Activated naive CD4-positive, alpha-beta T cell (primary cell): ENCODE data around the gene RHOF.
"Not testable (repeated sequence)": the region's sequence is repeated elsewhere in the genome, so short reads cannot be mapped to it uniquely, and the experiment has no call there.

ENCODE experiments used
- DNase-seq, 4 experiments: peaks; one replicate each; lab custom pipeline; 2025; lab: John Stamatoyannopoulos, UW

The RHOF gene

DNA sequence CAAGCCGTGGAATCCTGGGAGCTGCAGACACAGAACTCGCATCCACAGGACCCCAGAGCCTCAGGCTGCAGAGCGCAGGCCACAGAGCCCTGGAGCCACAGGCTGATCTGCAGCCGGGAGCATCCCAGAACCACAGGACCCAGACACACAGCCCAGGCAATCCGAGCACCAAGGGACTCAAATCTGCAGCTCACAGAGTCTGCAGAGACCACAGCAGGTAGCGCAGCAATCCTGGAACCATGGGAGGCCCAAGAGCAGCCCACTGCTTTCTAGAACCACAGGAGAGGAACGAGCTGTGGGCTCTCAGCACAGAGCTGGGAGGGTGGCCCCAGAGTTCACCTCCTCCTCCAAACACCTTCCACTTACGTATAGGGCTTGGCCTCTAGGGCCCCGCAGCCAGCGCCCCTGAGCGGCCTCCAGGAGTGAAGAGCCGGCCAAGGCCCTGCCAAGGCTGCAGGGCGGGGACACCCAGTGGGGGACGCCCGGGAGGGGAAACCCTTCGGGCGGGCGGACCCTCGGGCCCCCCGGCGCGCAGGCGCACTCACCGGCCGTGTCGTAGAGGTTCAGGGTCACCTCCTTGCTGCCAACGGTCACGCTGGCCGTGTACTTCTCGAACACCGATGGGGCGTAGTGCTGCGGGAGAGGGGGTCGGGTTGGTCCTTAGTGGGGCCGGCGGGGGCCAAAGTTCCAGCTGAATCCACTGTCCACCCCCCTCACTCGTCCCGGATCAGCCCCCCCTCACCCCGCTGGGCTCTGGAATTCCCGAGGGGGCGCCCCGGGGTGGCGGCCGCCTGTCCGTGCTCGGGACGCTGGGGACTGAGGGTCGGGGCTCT, 665 bp downstream of the RHOF start:
- peak in 3 of 4 experiments; percentile 22 to 41 (median 29) for DNase-seq

DNA sequence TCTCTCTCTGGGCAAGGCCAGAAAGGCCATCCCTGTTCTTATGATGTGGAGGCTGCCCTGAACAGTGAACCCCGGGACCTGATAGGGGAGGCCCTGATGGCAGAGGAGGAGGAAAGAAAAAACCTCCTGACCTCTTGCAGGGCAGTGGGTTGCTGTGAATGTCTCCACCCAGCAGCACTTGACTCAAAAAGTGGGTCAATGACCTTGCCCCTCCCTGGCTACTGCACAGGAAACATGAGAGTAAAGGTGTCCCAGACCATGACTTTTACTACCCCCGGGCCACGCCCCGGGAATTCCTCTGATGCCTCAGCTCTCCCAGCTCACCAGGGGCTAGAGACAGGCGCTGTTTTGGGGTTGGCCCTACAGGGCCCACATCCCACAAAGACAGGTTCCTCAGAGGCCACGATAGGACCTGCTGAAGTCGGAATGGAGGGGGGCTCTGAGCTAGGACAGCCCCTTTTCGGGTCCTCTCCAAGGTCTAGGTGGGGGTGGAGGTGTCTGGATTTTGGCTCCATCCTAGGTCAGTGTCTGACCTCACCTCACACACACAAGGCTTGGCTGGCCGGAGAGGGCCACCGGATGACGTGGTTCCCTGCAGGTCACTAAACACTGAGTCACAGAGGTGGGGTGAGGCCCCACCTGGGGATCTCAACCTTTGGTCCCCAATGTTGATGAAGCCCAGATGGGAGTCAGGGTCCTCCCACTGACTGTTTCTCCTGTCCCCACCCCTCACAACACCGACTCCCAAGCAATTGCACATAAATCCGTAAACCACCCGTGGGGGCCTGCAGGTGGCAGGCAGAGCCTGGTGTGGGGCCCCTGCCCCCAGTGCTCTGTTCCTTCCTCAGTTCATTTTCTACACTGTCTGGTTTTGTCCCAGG, 1.6 kb downstream of the RHOF start:
- DNase-seq, result peak in 1 of 4 experiments; percentile 13

DNA sequence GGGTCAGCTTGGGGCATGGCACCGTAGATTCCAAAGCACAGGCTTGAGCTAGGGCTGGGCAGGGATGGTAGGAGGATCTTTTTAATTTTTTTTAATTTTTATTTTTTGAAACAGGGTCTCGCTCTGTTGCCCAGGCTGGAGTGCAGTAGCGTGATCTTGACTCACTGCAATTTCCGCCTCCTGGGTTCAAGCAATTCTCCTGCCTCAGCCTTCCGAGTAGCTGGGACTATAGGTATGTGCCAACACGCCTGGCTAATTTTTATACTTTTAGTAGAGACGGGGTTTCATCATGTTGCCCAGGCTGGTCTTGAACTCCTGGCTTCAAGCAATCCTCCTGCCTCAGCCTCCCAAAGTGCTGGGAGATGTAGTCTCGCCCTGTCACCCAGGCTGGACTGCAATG, 2.7 kb downstream of the RHOF start:
- not testable (repeated sequence) for DNase-seq

DNA sequence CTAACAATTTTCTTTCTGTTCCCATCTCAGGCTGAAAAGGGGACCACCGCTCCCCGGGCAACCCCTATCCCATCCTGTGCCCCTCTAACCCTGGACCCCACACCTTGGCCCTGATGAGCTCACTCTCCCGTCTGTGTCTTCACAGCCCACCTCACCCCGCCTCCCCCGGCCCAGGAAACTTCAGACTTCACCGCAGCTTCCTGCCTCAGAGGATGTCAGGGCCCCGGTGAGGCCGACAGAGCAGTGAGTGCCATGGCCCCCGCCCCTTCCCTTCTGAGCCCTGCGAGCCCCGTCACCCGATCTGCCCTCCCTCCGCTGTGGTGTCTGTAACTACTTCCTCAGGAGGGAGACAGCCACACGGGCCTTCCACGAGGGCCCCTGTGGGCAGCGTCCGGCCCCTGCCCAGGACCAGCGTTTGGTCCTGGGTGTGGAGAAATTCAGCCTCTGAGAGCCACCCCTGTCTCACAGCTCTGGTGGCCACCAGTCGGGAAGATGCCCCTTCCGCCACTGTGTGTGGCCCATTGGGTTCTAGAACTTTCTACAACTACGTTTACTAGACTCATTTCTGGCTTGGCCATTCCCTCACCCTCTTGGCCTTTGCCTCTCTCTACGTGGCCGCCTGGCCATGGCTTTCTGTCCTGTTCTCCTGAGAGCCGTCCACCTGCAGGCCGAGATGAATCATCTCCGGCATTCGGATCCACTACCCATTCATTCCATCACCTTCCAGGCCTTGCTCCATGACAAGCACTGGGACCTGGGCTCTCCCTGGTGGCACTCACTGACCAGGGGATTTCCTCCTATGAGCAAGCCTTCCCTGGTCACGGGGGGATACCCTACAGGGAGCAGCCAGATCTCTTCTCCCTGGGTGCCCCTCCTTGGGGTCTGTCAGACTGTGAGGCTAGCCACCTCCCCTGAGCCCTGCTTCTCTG, 3.4 kb downstream of the RHOF start:
- DNase-seq, result peak; percentile 79 to 92 (median 86)

DNA sequence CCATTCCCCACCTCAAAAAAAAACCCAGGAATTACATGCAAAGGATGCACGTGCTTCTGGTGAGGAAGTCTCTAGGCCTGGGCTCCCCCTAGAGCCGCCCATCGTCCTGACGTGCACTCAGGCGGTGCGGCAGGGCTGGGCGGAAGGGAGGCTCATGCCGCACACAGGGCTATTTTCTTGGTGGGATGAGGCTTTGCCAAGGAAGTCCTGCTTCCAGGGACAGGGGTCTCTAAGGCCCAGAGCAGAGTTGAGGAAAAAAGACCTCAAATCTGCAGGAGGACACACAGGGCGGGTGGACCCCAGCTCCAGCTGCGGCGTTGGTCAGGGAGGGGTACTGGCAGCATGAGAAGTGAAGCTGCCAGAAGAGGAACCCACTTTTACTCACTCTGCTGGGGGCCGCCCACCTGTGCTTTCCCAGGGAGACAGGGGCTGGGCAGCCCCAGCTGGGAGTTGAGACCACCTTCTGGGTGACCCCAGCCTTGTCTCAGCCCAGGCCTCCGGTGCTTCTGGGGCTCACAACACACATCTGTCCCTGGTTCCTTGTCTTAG, 4.2 kb downstream of the RHOF start:
- peak in 1 of 4 experiments; percentile 26 for DNase-seq

DNA sequence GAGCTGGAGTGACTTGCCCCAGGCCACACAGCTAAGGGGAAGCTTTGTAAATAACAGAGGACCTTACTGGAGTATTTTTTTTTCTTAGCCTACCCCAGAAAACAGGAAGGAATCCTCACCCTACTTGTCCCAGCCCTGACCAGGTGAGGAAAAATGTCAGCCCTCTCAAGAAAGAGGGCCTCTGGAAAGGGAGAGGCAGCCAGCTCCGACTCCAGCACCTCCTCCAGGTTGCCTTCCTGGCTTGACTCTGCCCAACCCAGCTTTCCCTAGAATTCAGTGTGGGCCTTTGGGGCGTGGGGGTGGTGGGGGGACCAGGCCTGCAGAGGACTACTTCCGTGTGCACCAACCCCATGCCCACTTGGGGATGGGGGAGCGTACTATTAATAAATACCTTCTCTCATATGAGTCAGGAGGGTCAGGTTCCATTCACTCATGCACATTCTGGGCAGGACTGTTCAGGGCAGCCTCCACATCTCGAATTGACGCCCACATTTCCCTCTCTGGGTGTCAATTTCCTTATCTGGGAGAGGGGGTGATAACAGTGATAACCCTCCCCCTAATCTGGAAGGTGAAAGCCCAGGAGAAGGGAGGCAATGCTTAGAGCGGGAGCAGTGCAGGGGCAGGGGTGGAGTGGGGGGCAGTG, 5.2 kb downstream of the RHOF start:
- DNase-seq, result no peak

DNA sequence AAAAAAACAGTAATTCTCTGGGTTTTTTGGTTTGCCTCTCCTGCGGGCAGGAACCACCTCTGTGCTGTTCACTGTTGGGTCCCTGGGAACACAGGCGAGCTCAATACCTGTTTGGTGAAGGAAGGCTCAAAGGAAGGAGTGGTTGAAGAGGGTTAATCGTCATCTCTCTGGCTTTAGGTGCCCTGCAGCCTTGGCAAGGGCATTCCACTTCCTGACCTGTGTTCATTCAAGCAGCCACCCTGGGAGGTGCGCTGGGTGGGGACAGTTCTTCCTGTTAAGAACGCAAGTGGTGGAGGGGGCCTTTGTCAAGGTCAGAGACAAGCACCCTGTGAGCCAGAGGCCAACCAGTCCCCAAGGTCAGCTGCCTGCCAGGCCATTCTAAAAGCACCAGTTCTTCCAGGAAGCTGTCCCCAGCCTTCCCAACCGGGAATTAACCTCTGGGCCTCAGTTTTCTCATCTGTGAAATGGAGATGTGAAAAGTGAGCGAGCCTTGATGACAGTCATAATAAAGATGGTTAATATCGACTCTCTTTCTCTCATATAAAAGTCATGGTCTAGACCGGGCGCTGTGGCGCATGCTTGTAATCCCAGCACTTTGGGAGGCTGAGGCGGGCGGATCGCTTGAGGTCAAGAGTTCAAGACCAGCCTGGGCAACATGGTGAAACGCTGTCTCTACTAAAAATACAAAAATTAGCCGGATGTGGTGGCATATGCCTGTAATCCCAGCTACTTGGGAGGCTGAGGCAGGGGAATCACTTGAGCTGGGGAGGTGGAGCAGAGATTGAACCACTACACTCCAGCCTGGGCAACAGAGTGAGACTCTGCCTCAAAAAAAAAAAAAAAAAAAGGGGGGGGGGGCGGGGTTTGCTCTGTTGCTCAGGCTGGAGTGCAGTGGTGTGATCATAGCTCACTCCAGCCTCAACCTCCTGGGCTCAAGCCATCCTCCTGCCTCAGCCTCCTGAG, 6.1 kb downstream of the RHOF start:
- peak in 2 of 4 experiments; percentile 31 to 43 for DNase-seq

DNA sequence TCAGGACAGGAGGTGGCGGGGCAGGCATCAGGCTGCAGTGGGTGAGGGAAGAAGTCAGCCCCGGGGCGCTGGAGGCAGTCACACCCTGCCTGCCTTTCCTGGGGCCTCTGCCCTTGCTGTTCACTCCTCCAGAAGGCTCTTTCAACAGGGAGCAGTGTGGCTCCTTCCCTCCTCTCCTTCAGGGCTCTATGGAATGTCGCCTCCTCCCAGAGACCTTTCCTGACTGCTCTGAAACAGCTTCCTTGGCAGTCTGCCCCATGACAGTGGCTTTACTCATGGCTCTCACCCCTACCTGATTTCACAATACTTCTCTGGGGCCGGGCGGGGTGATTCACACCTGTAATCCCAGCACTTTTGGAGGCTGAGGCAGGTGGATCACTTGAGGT, 7.1 kb downstream of the RHOF start:
- DNase-seq, result peak in 1 of 4 experiments; percentile 23

DNA sequence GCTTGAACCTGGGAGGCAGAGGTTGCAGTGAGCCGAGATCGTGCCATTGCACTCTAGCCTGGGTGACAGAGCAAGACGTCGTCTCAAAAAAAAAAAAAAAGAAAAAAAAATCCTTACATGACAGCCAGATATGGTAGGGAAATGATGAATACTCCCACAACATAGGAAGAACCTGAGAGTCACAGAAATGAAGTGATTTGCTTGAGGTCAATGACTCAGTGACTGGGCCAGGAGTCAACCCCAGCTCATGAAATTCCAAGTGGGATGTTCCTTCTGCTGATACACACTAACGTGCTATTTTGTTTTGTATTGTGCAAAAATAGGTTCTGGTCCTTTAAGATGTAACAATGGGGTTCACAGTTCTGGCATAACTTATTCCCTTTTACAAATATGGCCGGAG, 9.0 kb downstream of the RHOF start:
- no peak for DNase-seq

DNA sequence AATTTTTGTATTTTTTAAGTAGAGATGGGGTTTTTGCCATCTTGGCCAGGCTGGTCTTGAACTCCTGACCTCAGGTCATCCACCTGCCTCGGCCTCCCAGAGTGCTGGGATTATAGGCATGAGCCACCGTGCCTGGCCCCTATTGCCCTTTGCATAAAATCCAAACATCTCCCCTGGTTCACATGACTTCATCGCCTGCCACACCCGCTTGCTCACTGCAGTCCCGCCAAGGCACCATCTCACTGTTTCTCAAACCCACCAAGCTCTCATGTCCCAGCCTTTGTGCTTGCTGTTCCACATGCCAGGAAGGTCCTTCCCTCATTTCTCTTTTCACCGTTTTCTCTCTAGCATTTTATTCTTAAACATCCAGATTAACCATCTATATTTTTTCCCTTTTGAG, 9.7 kb downstream of the RHOF start:
- no peak for DNase-seq

DNA sequence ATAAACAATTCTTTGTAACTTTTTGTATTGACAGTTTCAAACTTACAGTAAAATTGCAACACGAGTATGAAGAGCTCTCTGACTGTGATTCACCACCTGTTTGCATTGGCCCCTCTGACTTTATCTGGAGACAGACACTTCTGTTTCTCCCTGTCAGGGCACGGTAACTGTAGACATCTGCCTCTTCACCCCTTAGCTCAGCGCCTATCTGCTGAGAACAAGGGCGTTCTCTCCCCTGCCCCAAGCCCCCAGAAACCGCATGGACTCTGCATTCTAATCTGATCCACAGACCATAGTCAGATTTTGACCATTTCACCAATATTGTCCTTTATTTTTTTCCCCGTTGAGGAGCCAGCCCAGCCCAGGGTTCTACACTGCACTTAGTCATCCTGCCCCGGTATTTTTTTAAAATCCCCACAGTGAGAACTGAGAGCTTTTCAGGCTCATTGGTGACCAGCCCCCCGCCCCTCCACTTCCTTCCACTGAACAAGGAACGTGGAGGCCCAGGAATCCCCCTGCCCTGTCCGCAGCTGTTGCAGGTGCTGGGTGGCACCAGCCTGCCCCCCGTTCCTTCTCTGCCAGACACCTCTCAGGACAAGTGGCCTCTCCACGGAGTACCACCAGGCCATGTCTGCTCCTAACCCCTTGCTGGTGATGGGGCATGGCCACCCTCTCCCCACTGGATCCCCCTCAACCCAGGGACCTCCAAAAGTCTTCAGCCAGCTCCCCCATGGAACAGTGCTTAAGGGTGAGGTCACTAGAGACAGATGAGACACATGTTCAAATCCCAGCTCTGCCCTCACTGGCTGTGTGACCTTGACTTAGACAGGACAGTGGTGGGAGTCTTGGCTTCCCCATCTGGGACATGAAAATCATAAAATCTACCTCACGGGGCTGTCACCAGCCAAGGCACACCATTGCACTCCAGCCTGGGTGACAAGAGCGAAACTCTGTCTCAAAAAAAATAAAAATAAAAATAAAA, 11.2 kb downstream of the RHOF start:
- peak in 1 of 4 experiments; percentile 22 for DNase-seq

DNA sequence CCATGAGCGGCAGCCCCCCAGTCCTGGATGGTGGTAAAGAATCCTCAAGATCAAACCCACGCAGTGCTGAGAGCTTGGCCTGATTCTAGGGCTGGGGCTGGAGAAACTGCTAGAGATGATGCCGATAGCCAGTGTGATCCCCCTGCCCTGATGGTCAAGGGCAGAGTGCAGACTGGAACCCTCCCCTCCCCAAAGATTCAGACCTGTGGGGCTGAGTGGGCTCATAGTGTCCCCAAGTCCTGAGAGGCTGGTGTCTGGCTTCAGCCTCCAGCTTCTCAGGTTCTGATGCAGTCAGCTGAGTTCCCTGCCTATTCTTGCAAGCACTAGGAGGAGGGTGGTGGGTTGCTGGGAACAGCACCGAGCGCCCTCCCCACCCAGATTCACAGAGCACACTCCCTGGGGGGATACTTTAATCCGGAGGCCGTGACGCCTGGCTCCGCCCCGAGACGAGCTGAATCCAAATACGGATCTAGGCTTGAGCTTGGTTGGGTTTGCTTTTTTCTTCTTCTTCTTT, 11.9 kb downstream of the RHOF start:
- DNase-seq, result no peak

DNA sequence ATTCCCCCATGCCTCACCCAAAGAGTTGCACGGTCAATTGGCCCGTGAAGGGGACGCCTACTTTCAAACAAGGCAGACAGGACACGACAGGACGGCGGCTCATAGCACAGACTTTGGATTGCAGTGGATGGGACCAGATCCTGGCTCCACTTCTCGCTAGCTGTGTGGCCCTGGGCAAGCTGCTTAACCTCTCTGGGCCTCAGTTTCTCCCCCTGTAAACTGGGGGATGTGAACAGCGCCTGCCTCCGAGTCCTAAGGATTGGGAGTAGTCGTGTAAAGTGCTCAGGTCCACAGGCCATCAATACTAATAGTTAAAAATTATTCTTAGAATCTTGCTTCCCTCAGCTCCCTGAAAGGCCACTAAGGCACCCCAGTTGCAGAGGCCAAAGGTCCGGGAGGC, 13.1 kb downstream of the RHOF start:
- DNase-seq, result no peak

DNA sequence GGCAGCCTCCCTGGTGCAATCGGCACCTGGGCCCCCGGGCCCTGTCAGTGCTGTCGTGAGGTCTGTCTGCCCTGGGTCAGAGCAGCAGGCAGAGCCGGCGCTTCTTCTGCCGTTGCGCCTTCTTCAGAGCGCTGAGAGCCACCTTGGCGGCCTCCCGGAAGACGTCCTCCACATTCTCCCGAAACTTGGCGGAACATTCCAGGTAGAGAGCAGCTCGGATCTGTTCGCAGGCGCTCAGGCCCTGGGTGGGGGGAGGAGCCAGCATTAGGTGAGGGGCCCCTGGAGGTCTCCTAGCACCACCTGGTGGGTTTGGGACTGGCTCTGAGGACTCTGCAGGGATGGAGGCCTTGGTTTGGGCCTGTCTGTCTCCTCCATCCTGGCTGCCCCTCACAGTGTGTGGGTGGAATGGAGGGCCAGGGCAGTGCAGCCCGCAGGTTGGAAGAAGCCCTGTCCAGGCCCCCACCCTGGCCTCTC, 14.0 kb downstream of the RHOF start:
- no peak for DNase-seq

DNA sequence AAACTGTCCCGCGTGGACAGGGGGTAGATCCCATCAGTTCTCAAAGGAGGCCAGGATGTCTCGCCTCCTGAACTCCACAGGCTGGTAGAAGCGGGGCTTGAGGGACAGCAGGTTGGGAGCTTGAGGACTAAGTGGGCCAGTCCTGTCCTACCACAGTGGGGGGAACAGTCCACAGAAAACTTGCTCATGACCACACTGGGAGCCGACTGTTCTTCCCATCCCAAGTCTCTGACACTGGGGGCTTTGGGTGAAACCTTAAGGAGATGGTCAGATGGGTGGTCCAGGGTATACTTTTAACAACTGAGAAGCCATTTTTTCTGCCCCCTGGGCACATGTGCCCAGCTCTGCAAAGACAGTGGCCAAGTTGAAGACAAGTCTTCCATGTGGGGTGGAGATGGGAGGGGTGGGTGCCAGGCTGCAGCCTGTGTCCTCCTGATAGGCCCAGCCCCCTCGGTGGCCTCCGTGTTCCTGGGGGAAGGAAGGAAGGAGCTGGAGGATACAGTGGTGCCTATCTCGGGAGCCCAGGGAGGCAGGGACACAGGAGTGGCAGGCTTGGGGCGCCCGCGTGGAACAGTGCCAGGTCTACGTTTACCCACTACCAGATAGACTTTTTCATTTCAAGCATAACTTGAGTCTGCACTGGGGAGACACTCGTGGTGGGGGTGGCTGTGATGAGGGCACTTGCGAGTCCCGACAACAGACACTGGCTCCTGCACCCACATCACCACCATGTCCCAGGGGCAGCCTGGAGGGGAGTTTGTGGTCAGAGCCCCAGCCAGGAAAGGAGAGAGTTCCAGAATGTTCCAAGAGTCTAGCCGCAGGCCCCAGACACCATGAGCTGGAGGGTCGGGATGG, 14.7 kb downstream of the RHOF start:
- no peak for DNase-seq

DNA sequence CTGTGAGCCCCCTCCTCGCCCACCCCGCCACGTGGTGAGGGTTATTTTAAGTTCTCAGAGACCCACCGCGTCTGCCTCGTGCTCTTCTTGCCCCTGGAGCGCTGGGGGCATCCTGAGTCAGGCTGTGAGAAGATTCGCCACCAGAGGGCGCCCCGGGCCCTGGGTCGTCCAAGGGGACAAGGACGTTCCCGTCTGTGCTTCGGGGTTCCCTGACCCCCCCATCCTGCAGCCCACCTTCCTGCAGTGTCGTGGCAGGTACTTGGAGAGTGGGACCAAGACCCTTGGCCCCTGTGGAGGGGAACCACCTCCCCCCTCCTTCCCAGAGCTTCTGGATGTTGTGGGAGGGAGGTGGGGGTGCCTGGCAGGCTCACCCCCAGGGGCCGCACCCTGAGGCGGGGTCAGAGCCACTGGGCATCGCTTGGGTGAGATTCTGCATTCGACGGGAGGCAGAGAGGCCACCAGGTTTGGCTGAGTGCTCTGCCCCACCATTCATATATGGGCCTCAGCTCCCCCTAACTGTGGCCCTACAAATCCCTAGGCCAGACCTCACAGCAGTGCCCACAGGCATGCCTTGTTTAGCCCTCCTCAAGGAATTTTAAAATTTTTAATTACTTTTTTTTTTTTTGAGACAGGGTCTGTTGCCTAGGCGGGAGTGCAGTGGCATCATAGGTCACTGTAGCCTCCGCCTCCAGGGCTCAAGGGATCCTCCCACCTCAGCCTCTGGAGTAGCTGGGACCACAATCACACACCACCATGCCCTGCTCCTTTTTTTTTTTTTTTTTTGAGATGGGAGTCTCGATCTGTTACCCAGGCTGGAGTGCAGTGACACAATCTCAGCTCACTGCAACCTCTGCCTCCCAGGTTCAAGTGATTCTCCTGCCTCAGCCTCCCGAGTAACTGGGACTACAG, 17.0 kb downstream of the RHOF start:
- DNase-seq, result peak; percentile 85 to 96 (median 91)
